Measurements from ENCODE around the gene TNFRSF12A. TPM values are rescaled to one million over a fixed set of nuclear protein-coding genes. Genes with fewer than 3 reads are reported as not detected.

TNFRSF12A gene
- total RNA-seq, 1 donor from 2014 or later, result 71.3 TPM

DNA sequence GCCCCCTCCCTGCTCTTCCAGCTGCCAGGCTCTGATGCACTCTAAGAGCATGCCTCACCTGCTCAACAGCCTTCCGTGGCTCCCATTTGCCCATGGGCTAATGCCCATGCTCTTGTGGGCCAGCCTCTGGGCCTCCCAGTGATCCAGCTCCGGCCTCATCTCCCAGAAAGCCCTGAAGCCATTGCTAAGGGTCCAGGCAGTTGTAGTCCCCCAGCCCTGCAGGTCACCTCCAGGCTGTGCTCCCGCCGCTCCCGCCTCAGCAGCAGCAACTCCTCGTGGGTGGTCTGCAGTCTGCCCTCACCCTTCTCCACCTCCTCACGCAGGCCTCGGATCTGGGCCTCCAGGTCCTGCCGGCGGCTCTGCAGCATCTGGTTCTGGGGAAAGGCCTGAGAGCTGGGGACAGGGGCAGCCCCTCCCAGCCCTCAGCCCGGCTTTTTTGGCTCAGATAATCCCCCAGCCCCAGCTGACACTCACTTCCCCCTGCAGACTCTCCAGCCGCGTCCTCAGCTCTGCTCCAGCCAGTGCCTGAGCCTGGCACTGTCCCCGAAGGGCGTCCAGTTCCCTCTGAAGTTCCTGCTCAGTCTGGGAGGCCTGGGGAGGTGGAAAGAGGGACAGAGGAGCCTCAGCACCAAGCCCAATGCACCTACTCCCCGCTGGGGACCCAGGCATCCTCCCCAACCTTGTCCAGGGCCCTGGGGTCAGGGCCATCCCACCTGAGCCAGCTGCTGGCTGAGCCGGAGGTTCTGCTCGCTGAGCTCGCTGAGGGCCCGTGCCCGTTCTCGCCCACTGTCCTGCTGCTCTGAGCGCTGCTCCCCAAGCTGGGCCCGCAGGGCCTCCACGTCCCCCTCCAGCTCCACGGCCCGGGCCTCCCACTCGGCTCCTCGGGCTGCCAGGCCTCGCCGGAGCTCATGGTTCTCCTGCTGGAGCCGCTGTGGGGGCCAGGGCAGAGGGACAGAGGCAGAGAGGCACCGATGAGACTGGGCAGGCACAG lies 10.3 kb downstream of the TNFRSF12A start:
- no peak for DNase-seq (ENCODE audit: extremely low spot score, unreplicated experiment)
- H3K9me3 Mint-ChIP-seq (ENCODE audit: unreplicated experiment), result no peaks in the 10 kb centered on the region
- H3K4me3 Mint-ChIP-seq (ENCODE audit: unreplicated experiment), result no peak overlapping the region
- H3K4me1 Mint-ChIP-seq (ENCODE audit: unreplicated experiment), result no peaks in the 10 kb centered on the region
- peaks cover 2% of the 10 kb centered on the region for H3K36me3 Mint-ChIP-seq (ENCODE audit: unreplicated experiment)
- H3K27me3 Mint-ChIP-seq (ENCODE audit: unreplicated experiment), result peaks cover 31% of the 10 kb centered on the region
- H3K27ac Mint-ChIP-seq (ENCODE audit: unreplicated experiment), result no peak overlapping the region
- no peak for TF ChIP-seq CTCF (IDR thresholded peaks at IDR 0.05)

DNA sequence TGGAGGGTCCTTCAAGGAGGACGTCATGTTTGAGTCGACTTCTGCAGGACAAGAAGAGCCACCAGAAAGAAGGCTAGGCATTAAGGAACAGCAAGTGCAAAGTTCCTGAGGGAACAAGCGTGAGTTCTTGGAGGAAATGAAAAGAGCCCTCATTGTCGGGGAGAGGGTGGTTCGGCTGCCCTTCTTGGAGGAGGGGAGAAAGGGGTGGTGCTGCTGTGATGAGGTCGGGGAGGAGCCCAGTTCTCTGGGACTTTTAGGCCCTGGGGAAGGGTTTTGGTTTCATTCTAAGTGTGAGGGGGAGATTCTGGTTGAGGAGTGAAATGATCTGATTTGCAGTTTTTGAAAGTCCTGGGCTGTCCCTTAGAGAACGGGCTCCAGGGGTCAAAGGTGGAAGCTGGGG lies 12.5 kb downstream of the TNFRSF12A start:
- Mint-ChIP-seq H3K36me3 (ENCODE audit: unreplicated experiment) (peaks cover 2% of the 10 kb centered on the region), H3K27me3 (ENCODE audit: unreplicated experiment) (peaks cover 44% of the 10 kb centered on the region), H3K9me3 (ENCODE audit: unreplicated experiment) (no peaks in the 10 kb centered on the region)

DNA sequence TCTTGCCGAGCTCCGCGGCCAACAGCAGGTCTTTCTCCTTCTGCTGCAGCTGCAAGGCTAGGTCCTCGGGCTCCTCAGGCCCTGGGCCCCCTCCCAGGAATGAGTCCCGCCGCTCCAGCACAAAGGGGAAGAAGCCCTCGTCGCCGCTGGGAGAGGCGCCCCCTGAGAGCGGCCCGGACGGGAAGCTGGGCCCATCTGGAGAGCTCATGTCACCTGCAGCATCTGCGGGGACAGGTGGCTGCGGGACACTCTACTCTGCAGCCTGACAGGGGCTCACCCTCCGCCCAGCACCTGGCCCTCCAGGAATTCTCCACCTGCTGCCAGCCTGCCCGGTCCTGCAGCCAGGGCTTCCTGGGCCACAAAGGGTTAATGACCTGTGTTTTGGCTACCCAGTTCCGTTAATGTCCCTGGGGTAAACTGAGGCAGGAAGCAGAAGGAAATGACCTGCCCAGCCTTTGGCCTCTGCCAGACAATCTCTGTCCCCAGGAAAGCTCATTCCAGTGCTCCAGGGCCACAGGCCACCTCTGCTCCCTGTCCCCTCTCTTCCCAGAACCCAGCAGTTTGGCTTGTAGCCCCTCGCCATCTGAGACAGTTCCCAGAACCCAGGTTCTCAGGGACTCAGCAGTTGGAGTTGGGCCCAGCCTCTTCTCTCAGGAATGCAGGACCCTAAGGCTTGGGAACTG lies 15.3 kb downstream of the TNFRSF12A start:
- Mint-ChIP-seq H3K36me3 (ENCODE audit: unreplicated experiment) (peaks cover 2% of the 10 kb centered on the region), H3K27ac (ENCODE audit: unreplicated experiment) (no peak overlapping the region), H3K27me3 (ENCODE audit: unreplicated experiment) (peaks cover 60% of the 10 kb centered on the region), H3K4me3 (ENCODE audit: unreplicated experiment) (no peak overlapping the region), H3K9me3 (ENCODE audit: unreplicated experiment) (no peaks in the 10 kb centered on the region), H3K4me1 (ENCODE audit: unreplicated experiment) (peaks cover 3% of the 10 kb centered on the region)
- TF ChIP-seq CTCF (IDR thresholded peaks at IDR 0.05), result no peak
- DNase-seq (ENCODE audit: extremely low spot score, unreplicated experiment), result no peak

More for the DNA sequence above, 12.5 kb downstream of the TNFRSF12A start:
- no peak overlapping the region for H3K4me3 Mint-ChIP-seq (ENCODE audit: unreplicated experiment)
- H3K4me1 Mint-ChIP-seq (ENCODE audit: unreplicated experiment), result peaks cover 3% of the 10 kb centered on the region
- no peak for TF ChIP-seq CTCF (IDR thresholded peaks at IDR 0.05)
- DNase-seq (ENCODE audit: extremely low spot score, unreplicated experiment), result no peak
- H3K27ac Mint-ChIP-seq (ENCODE audit: unreplicated experiment), result no peak overlapping the region

DNA sequence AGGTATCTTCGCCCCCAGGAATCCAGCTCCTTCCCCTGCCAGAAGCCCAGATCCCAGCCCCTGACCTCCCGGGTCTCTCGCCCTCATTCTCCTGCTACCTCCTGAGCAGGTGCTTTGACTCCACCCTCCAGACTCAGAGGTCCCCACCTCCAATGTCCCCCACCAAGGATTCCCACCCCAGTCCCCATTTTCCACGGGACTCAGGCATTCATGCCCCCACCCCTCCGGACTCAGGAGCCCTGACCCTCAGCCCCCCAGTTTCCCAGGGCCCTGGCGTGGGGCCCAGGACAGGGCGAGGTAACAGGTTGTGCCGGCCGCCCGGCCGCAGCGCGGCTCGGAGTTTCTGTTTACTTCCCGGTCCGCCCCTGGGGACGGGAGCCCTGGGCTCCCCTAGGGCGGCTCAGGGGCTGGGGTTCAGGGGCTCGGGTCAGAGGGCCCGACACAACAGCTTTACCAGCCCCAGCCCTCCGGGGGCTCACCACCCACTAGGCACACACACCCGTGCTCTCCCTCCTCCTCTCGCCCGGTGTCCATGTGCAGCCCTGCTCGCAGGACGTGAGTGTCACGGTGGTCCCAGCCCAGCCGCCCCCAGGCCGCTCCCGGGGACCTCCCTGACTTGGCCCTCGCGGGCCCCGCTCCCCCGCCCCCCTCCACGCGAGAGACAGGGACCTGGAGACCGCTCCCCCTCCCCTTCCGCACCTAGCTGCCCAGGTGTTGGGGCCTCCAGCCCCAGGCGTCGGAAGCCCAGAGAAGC lies 16.0 kb downstream of the TNFRSF12A start:
- Mint-ChIP-seq H3K36me3 (ENCODE audit: unreplicated experiment) (peaks cover 2% of the 10 kb centered on the region), H3K27me3 (ENCODE audit: unreplicated experiment) (peaks cover 60% of the 10 kb centered on the region), H3K4me3 (ENCODE audit: unreplicated experiment) (no peak overlapping the region), H3K4me1 (ENCODE audit: unreplicated experiment) (peaks cover 3% of the 10 kb centered on the region), H3K9me3 (ENCODE audit: unreplicated experiment) (no peaks in the 10 kb centered on the region), H3K27ac (ENCODE audit: unreplicated experiment) (no peak overlapping the region)
- DNase-seq (ENCODE audit: extremely low spot score, unreplicated experiment), result no peak
- TF ChIP-seq CTCF (IDR thresholded peaks at IDR 0.05), result no peak
